ENCODE data around the gene PER1.

Gene PER1

GRCh38 chr17:8166731-8167130 lies 14.5 kb upstream of the PER1 start:
- no peak for ATAC-seq

- no peak for ATAC-seq
Observed at GRCh38 chr17:8164815-8165131, 12.6 kb upstream of the PER1 start.

GRCh38 chr17:8163978-8164814 lies 12.0 kb upstream of the PER1 start:
- peak; percentile 39 to 50 for ATAC-seq

- peak; percentile 1 to 6 for ATAC-seq
Observed at GRCh38 chr17:8162997-8163977, 11.1 kb upstream of the PER1 start.

GRCh38 chr17:8162233-8162996 lies 10.2 kb upstream of the PER1 start, which contains the start of gene VAMP2:
Gene VAMP2 (minus strand): TSS chr17:8162948. CDS start chr17:8162879, 69 bp downstream.
- peak; percentile 70 for ATAC-seq

- ATAC-seq: no peak
Observed at GRCh38 chr17:8161289-8162232, 9.4 kb upstream of the PER1 start.

GRCh38 chr17:8160741-8161221 lies 8.6 kb upstream of the PER1 start:
- no peak for ATAC-seq

GRCh38 chr17:8160224-8160577 lies 8.0 kb upstream of the PER1 start:
- ATAC-seq: no peak

GRCh38 chr17:8159459-8160223 lies 7.4 kb upstream of the PER1 start:
- no peak for ATAC-seq

GRCh38 chr17:8159032-8159400 lies 6.8 kb upstream of the PER1 start:
- ATAC-seq: no peak

GRCh38 chr17:8158267-8159031 lies 6.2 kb upstream of the PER1 start:
- ATAC-seq: peak in 1 of 2 donors; percentile 11

- ATAC-seq: peak; percentile 81 to 83
Observed at GRCh38 chr17:8156246-8156992, 4.2 kb upstream of the PER1 start.

GRCh38 chr17:8155996-8156245 lies 3.7 kb upstream of the PER1 start:
- no peak for ATAC-seq

- no peak for ATAC-seq
Observed at GRCh38 chr17:8155231-8155995, 3.2 kb upstream of the PER1 start.

GRCh38 chr17:8154608-8155155 lies 2.5 kb upstream of the PER1 start:
- no peak for ATAC-seq

- ATAC-seq: no peak
Observed at GRCh38 chr17:8153957-8154607, 1.9 kb upstream of the PER1 start.

GRCh38 chr17:8153525-8153956 lies 1.3 kb upstream of the PER1 start:
- no peak for ATAC-seq

- no peak for ATAC-seq
Observed at GRCh38 chr17:8153031-8153451, 837 bp upstream of the PER1 start.
